ENCODE results near the gene NINJ2.

NINJ2 gene

DNA sequence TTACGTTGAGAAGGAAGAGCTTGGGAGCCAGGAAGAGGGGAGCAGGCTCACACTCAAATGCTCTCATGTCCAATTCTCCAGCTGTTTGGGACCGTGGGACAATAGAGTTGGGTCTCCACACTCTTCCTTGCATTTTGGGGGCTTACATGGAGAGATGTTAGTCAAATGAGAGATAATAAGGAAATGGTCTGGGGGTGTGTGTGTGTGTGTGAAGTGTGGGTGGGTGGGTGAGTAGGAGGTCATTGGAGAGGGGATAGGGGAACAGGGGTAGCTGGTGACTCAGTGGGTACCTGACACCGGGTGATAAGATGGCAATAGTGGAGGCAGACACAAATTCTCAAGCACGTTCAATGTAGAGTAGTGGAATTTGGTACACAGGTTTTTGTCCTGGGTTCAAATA, 135.5 kb downstream of the NINJ2 start:
- no peak for DNase-seq (ENCODE audit: low spot score)

DNA sequence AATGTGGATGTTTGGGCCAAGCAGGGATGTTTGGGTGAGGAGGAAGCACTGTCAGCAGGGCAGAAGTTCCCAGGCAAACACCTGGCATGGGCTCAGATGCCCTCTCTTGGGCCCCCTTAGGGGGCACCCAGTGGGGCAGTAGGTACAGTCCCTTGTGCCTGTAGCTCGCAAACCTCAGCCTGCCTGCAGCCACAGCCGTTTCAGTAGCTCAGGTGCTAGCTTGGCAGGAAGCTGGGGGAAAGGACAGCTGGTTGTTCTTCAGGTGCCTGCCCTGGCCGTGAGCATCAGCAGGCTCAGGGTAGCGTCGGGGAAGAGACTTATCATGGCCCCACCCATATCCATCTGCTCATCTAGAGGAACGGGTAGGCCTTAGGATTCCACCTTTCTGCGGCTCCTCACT, 136.0 kb downstream of the NINJ2 start:
- no peak for DNase-seq (ENCODE audit: low spot score)

DNA sequence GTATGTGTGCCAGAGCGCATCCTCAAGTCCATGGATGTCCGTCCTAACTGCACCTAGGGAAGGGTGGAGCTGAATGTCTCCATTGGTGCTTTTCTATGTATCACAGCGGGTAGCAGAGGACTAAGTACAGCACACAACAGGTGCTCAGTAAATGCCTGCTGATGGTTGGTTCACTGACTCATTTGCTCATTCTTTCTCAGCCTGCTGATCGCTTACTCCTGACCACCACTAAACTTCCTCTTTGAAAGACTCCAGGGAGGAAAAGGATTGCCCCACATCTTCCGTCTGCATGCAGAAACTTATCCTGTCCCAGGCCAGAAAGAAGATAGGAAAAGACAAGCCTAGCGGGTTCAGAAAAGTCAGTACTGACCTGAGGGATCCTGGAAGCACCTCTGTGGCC, 137.2 kb downstream of the NINJ2 start:
- DNase-seq (ENCODE audit: low spot score) = no peak

DNA sequence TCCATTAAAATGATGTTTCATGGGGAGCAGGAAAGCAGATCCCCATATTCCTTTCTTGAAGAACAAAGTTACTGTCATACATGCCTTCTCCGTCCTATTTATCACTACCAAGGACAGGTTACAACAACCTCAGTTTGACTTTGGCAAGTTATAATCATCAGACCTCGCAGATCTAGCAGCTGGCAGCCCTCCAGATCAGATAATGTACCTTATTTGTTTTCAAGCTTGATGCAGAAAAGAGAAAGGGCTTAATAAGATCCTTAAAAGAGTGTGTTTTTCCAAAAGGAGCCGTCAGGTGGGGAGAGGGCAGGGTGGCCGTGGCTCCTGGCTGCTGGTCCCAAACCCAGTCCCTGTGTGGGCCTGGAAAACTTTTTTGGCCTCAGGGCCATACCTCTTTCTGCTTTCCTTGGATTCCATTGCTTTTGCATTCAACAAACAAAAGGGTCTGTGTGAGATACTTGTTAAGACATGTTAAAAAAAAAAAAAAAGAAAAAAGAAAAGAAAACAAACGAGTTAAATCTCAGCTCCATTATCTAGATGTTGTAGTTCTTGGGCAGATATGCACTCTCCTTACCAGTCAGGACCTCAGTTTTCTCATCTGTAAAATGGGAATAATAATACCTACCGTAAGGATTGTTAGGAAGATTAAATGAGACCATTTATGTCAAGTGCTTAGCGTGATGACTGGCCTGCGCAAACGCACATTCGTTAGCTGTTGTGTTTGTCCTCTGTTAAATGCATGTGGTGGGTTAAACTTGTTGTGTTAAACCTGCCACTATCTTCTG, 138.9 kb downstream of the NINJ2 start:
- DNase-seq (ENCODE audit: low spot score) = no peak

DNA sequence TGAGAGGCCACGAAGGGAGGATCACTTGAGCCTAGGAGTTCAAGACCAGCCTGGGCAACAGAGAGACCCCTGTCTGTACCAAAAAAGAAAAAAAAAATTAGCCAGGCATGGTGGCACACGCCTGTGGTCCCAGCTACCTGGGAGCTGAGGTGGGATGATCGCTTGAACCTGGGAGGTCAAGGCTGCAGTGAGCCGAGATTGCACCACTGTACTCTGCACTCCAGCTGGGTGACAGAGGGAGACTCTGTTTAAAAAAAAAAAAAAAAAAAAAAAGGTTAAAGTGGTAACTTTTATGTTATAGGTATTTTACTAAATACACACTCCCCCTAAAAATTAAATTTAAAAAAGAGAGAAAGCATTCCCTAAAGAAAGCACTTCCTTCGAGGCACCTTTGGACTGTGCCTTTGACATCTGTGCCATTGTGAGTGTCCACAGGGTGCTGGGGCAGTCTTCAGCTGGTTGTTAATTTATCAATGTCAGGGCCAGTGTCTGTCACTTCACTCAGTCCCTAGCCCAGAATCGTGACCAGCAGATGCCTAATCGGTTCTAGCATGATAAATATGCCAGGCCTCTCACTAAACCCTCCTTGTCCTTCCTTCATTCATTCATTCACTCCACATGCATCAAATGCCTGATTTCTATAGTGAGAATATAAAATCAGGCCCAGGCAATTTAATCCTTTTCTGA, 140.4 kb downstream of the NINJ2 start:
- DNase-seq (ENCODE audit: low spot score) = no peak

DNA sequence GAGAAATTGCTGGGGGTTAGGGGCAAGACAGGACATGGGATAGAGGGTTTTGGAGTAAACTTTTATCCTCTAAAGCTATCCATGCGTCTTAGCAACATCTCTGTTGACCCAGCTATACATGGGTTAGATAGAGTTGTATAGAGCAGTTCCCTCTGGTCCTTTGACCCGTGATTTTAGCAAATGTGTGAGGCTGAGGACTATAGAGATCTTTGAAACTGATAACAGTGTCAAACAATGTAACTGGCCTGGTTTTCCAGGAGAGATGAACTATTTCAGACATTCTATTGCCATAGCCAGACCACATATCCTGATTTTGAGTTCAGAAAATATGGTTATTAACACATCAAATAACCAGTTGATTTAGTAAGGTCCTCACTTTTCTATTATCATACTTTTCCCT, 143.1 kb downstream of the NINJ2 start:
- no peak for DNase-seq (ENCODE audit: low spot score)

DNA sequence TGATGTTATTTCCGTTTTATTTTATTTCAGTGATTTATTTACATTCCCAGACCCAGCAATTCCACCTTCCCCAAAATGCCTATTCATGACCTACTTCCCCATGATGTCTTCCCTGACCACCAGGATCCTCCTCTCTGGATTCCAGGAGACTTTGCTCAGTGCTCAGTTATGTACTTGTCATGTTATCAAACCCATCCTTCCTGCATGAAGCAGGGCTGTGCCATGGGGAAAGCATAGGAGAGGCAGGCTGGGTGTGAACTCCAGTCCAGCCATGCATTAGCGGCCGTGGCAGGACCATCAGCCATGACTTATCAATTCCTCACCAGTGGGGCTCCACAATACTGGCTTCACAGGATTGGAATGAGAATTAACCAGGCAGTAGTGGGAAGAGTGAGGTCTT, 145.7 kb downstream of the NINJ2 start:
- peak; percentile 54 for DNase-seq (ENCODE audit: low spot score)
